Panc1 (cell line): ENCODE data around the gene SBF1.

Experiments
- CTCF ChIP-seq: fragments of 450-650 bp; IDR thresholded peaks from 2 replicates; pipeline ENCODE4 v1.5.1; 2017; ENCODE audit warnings: mild to moderate bottlenecking
- POLR2AphosphoS5 ChIP-seq: IDR thresholded peaks from 2 replicates; pipeline ENCODE4 v1.6.1; 2012; ENCODE audit warnings: mild to moderate bottlenecking, low read depth, low read length, moderate library complexity
- SIN3A ChIP-seq: IDR thresholded peaks from 2 replicates; pipeline ENCODE4 v1.6.1; 2012; ENCODE audit warnings: low read depth, mild to moderate bottlenecking, low read length, moderate library complexity, borderline replicate concordance; ENCODE audit not compliant: insufficient read depth
- TF ChIP-seq, protein P1 (sequence below), 2 experiments: IDR thresholded peaks; 2 replicates each; pipeline ENCODE4 v1.6.1; 2011 to 2012; ENCODE audit warnings: low read depth in 2 of 2, control low read depth in 1 of 2, low read length in 1 of 2, mild to moderate bottlenecking in 1 of 2, moderate library complexity in 1 of 2; ENCODE audit not compliant: insufficient read depth in 1 of 2

GRCh38 chr22:50481045-50481439 lies 6.2 kb upstream of the SBF1 start:
- TF ChIP-seq CTCF (no peak), SIN3A (no peak), POLR2AphosphoS5 (no peak)
- TF ChIP-seq, protein P1, sequence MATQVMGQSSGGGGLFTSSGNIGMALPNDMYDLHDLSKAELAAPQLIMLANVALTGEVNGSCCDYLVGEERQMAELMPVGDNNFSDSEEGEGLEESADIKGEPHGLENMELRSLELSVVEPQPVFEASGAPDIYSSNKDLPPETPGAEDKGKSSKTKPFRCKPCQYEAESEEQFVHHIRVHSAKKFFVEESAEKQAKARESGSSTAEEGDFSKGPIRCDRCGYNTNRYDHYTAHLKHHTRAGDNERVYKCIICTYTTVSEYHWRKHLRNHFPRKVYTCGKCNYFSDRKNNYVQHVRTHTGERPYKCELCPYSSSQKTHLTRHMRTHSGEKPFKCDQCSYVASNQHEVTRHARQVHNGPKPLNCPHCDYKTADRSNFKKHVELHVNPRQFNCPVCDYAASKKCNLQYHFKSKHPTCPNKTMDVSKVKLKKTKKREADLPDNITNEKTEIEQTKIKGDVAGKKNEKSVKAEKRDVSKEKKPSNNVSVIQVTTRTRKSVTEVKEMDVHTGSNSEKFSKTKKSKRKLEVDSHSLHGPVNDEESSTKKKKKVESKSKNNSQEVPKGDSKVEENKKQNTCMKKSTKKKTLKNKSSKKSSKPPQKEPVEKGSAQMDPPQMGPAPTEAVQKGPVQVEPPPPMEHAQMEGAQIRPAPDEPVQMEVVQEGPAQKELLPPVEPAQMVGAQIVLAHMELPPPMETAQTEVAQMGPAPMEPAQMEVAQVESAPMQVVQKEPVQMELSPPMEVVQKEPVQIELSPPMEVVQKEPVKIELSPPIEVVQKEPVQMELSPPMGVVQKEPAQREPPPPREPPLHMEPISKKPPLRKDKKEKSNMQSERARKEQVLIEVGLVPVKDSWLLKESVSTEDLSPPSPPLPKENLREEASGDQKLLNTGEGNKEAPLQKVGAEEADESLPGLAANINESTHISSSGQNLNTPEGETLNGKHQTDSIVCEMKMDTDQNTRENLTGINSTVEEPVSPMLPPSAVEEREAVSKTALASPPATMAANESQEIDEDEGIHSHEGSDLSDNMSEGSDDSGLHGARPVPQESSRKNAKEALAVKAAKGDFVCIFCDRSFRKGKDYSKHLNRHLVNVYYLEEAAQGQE (IDR thresholded peaks at IDR 0.05; ENCODE audit: insufficient read depth in 1 of 2, low read depth in 2 of 2, low read length in 1 of 2): no peak
